ENCODE results near the gene ANKRD34A. TPM values are rescaled to one million over a fixed set of nuclear protein-coding genes. Genes with fewer than 3 reads are reported as not detected.

Gene ANKRD34A
- total RNA-seq, 1 experiment from 2014 or later, result 1.1 TPM

GRCh38 chr1:145980457-145980994, 16.2 kb upstream of the ANKRD34A start:
- H3K27me3 ChIP-seq (ENCODE audit: insufficient read depth, low read length), result no peaks in the 10 kb centered on the region
- H3K36me3 ChIP-seq (ENCODE audit: control insufficient read depth in 1 of 2, insufficient read depth in 2 of 2, low read length in 2 of 2), result no peaks in the 10 kb centered on the region
- DNase-seq (ENCODE audit: low read depth, low spot score) (no peak), ATAC-seq (no peak)
- no peaks in the 10 kb centered on the region for H3K79me2 ChIP-seq (ENCODE audit: insufficient read depth, low read length)
- CTCF ChIA-PET, result interaction anchor here (1.1 to 3.1 kb wide), 3 partner anchors 13 to 40 kb away, joined by 3 to 45 read pairs (median 5); partner anchors contain the start of gene HJV
- H3K27ac ChIP-seq (ENCODE audit: low read depth, low read length), result peak overlapping the region; percentile 89; the same call in 1 of the 2 replicates
- H3K9ac ChIP-seq (ENCODE audit: low read length), result 0 out of 2 replicates have a peak overlapping the region, but pooled peaks have one; percentile 56
- POLR2A ChIA-PET, result interaction anchor here (1.4 to 3.0 kb wide), 9 partner anchors 16 to 122 kb away, joined by 3 to 27 read pairs (median 7); partner anchors contain the start of genes ANKRD34A, LIX1L, PIAS3 and POLR3GL
- intact Hi-C loops (cut with micrococcal nuclease), result no loop called here
- no TSS peak for BruUV-seq (replicated peaks)
- no peaks in the 10 kb centered on the region for H3K9me2 ChIP-seq (ENCODE audit: insufficient read depth)
- RAD21 ChIA-PET (ENCODE audit: low non-redundant PET in 1 of 2, low total read pairs in 2 of 2, uncharacterized antibody in 2 of 2, unreplicated experiment in 2 of 2), result interaction anchor here (1.4 kb wide), 2 partner anchors 26 to 89 kb away, joined by 4 to 5 read pairs; no protein-coding TSS in a partner anchor
- H3K4me1 ChIP-seq (ENCODE audit: control insufficient read depth in 1 of 2, insufficient read depth in 2 of 2, low read length in 2 of 2), result peaks cover 36 to 57% of the 10 kb centered on the region in 2 experiments
- no peaks in the 10 kb centered on the region for H4K20me1 ChIP-seq (ENCODE audit: insufficient read depth)
- H2AFZ ChIP-seq (ENCODE audit: low read depth, low read length, poor library complexity, severe bottlenecking), result no peak overlapping the region
- H3K4me3 ChIP-seq (replicated peaks in 1 of 2; ENCODE audit: low read depth in 1 of 2, low read length in 2 of 2), result no peak overlapping the region
- TF ChIP-seq ZNF274 (IDR thresholded peaks at IDR 0.05; ENCODE audit: low read depth, low read length) (no peak), ZFX (IDR thresholded peaks at IDR 0.05) (no peak), MAX (IDR thresholded peaks at IDR 0.05) (no peak), RAD21 (IDR thresholded peaks at IDR 0.05; ENCODE audit: low read depth) (no peak), EGR1 (IDR thresholded peaks at IDR 0.05; ENCODE audit: low read depth) (no peak), SRF (IDR thresholded peaks at IDR 0.05; ENCODE audit: low read depth) (no peak), SP1 (IDR thresholded peaks at IDR 0.05; ENCODE audit: low read depth) (no peak), ELF1 (IDR thresholded peaks at IDR 0.05; ENCODE audit: borderline replicate concordance, low read depth) (no peak), TCF7L2 (IDR thresholded peaks at IDR 0.05; ENCODE audit: borderline replicate concordance, extremely low read depth, insufficient read depth, insufficient read length) (no peak), EZH2phosphoT487 (IDR thresholded peaks at IDR 0.05; ENCODE audit: borderline replicate concordance) (no peak), CEBPB (IDR thresholded peaks at IDR 0.05; ENCODE audit: low read depth) (no peak)
- no peak overlapping the region for H3K4me2 ChIP-seq (ENCODE audit: low read length)
- no peaks in the 10 kb centered on the region for H3K9me3 ChIP-seq (ENCODE audit: control insufficient read depth in 1 of 2, insufficient read depth in 1 of 2, low read depth in 1 of 2, low read length in 2 of 2)

Measured in HCT116 (cell line).